ENCODE results near the gene TMPRSS11D. TPM values are rescaled to one million over a fixed set of nuclear protein-coding genes. Genes with fewer than 3 reads are reported as not detected.

TMPRSS11D gene
- total and polyA plus RNA-seq, 8 donors: 0.11 to 0.48 (median 0.27) TPM; not detected in 2

DNA sequence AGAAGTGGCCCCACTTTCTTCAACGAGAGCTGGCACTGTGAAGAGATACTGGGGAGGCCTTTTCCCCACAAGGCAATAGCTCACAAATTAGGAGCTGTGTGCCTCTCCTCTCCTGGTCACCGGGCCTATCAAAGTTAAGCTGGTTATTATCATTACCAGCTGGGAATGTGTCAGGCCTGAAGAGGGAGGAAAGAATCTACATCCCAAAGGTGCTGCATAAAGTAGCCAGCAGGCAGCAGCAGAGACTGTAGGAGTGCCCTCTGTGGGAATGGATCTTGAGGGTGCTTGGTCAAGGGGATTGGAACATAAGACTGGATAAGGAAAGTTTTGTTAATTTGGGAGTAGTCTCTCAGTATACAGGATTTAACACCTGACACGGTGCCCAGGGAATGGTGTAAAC lies 9.1 kb upstream of the TMPRSS11D start:
- DNase-seq: no peak
- Histone ChIP-seq H3K4me3 (no peak overlapping the region), H3K27ac (no peak overlapping the region), H3K9me3 (peaks cover 0 to 2% of the 10 kb centered on the region in 2 donors), H3K4me1 (no peaks in the 10 kb centered on the region), H3K36me3 (no peaks in the 10 kb centered on the region), H3K27me3 (no peaks in the 10 kb centered on the region)
- TF ChIP-seq CTCF (IDR thresholded peaks at IDR 0.05): no peak
- intact Hi-C loops (cut with DNase I): no loop called here
- no peak for ATAC-seq

DNA sequence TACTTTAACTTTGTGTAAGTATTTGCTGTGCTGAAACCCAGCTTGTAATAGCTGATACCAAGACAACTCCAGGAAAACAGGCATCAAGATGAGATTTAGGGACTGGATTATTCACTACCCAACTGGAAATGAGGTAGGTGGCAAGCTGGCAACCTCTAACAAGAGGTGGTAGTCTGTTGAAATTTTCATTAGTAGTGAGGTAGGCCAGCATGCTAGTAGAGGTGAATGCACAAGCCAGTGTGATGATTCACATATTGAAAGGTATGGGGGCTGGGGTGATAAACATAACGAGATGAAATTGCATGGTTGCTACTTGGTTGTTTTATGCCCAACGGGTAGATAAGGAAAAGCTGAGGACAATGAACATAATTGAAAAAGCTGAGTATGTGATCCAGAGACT lies 8.5 kb upstream of the TMPRSS11D start:
- no peak for DNase-seq
- Histone ChIP-seq H3K27ac (no peak overlapping the region), H3K36me3 (no peaks in the 10 kb centered on the region), H3K9me3 (peaks cover 0 to 2% of the 10 kb centered on the region in 2 donors), H3K4me3 (no peak overlapping the region), H3K27me3 (no peaks in the 10 kb centered on the region), H3K4me1 (no peaks in the 10 kb centered on the region)
- ATAC-seq: no peak
- no peak for TF ChIP-seq CTCF (IDR thresholded peaks at IDR 0.05)
- intact Hi-C loops (cut with DNase I): no loop called here

- H3K4me1 ChIP-seq: no peaks in the 10 kb centered on the region
- intact Hi-C loops (cut with DNase I): no loop called here
- H3K27me3 ChIP-seq: no peaks in the 10 kb centered on the region
- no peak overlapping the region for H3K27ac ChIP-seq
- H3K9me3 ChIP-seq: peaks cover 0 to 2% of the 10 kb centered on the region in 2 donors
- H3K4me3 ChIP-seq: no peak overlapping the region
- no peak for DNase-seq
- TF ChIP-seq CTCF (IDR thresholded peaks at IDR 0.05): no peak
- H3K36me3 ChIP-seq: no peaks in the 10 kb centered on the region
- no peak for ATAC-seq
Observed at GRCh38 chr4:67891645-67892044, 7.8 kb upstream of the TMPRSS11D start.

DNA sequence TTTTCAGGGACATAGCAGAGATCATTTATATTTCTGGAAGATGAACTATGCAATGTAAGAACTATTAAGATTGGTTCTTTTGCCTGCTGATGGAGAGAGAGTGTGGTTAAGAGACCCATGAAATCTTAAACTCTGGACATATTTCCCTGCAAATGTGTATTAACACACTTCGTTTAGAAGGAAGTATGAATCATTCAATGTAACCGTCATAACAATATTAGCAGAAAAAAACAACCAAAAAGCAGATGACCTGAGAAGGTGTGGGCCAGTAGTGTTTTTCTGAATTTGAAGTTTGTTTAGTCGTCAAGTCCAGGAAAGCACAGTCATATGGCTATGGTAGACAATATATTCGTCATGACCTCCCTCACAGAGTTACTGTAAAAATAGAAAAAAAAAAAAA lies 2.5 kb upstream of the TMPRSS11D start:
- Histone ChIP-seq H3K27me3 (no peaks in the 10 kb centered on the region), H3K36me3 (no peaks in the 10 kb centered on the region), H3K4me1 (peaks cover 0 to 6% of the 10 kb centered on the region in 2 donors), H3K27ac (no peak overlapping the region), H3K9me3 (no peaks in the 10 kb centered on the region), H3K4me3 (no peak overlapping the region)
- DNase-seq (no peak), ATAC-seq (no peak)
- intact Hi-C loops (cut with DNase I): no loop called here
- no peak for TF ChIP-seq CTCF (IDR thresholded peaks at IDR 0.05)

GRCh38 chr4:67885762-67886161 lies 2.0 kb upstream of the TMPRSS11D start:
- DNase-seq (no peak), ATAC-seq (no peak)
- Histone ChIP-seq H3K36me3 (no peaks in the 10 kb centered on the region), H3K4me1 (peaks cover 0 to 6% of the 10 kb centered on the region in 2 donors), H3K27ac (no peak overlapping the region), H3K27me3 (no peaks in the 10 kb centered on the region), H3K4me3 (no peak overlapping the region), H3K9me3 (no peaks in the 10 kb centered on the region)
- intact Hi-C loops (cut with DNase I): no loop called here
- no peak for TF ChIP-seq CTCF (IDR thresholded peaks at IDR 0.05)

Measured in left lung (tissue), 10 donors.